ENCODE results near the gene PTPN22. TPM values are rescaled to one million over a fixed set of nuclear protein-coding genes. Genes with fewer than 3 reads are reported as not detected.

The PTPN22 gene
- total RNA-seq, 1 donor from 2014 or later: 2.3 TPM

GRCh38 chr1:113903501-113904292 is 32.2 kb upstream of the PTPN22 start:
- intact Hi-C loops (cut with DNase I): loop anchor here (2.0 to 10.0 kb wide), 6 partner anchors 69 to 1189 kb away; partner anchors contain the start of genes BCAS2, PHTF1, PPM1J and SLC16A1
- peaks cover 4 to 21% of the 10 kb centered on the region in 2 donors for H3K36me3 ChIP-seq

GRCh38 chr1:113901191-113901590 is 29.7 kb upstream of the PTPN22 start:
- Histone ChIP-seq H3K9me3 (no peaks in the 10 kb centered on the region), H3K4me3 (no peak overlapping the region), H3K4me1 (peaks cover 0 to 24% of the 10 kb centered on the region in 2 donors), H3K27ac (no peak overlapping the region), H3K27me3 (no peaks in the 10 kb centered on the region), H3K36me3 (peaks cover 17 to 29% of the 10 kb centered on the region in 2 donors)
- TF ChIP-seq CTCF (IDR thresholded peaks at IDR 0.05): no peak
- DNase-seq (ENCODE audit: low spot score in 2 of 2): no peak
- intact Hi-C loops (cut with DNase I): loop anchor here (10.0 kb wide), 3 partner anchors 614 to 946 kb away; partner anchors contain the start of genes BCAS2, SLC16A1 and TRIM33

More at GRCh38 chr1:113903501-113904292, 32.2 kb upstream of the PTPN22 start:
- H3K9me3 ChIP-seq: no peaks in the 10 kb centered on the region
- peak overlapping the region; percentile 85 to 86 for H3K4me3 ChIP-seq
- peak overlapping the region; percentile 86 to 92 for H3K27ac ChIP-seq
- H3K27me3 ChIP-seq: no peaks in the 10 kb centered on the region
- TF ChIP-seq CTCF (IDR thresholded peaks at IDR 0.05): no peak
- DNase-seq (ENCODE audit: low spot score in 2 of 2): no peak
- H3K4me1 ChIP-seq: peaks cover 0 to 23% of the 10 kb centered on the region in 2 donors

GRCh38 chr1:113899111-113899510 is 27.6 kb upstream of the PTPN22 start:
- intact Hi-C loops (cut with DNase I): no loop called here

GRCh38 chr1:113898241-113898814 is 26.8 kb upstream of the PTPN22 start:
- no peaks in the 10 kb centered on the region for H3K9me3 ChIP-seq
- TF ChIP-seq CTCF (IDR thresholded peaks at IDR 0.05): no peak
- peaks cover 0 to 14% of the 10 kb centered on the region in 2 donors for H3K4me1 ChIP-seq
- intact Hi-C loops (cut with DNase I): no loop called here
- H3K27me3 ChIP-seq: no peaks in the 10 kb centered on the region
- DNase-seq (ENCODE audit: low spot score in 2 of 2): no peak
- peak overlapping the region; percentile 12 to 66 for H3K27ac ChIP-seq
- no peak overlapping the region for H3K4me3 ChIP-seq
- H3K36me3 ChIP-seq: peaks cover 28 to 46% of the 10 kb centered on the region in 2 donors

More at GRCh38 chr1:113899111-113899510, 27.6 kb upstream of the PTPN22 start:
- no peak for DNase-seq (ENCODE audit: low spot score in 2 of 2)
- Histone ChIP-seq H3K36me3 (peaks cover 28 to 46% of the 10 kb centered on the region in 2 donors), H3K27ac (peak overlapping the region; percentile 66 to 67), H3K9me3 (no peaks in the 10 kb centered on the region), H3K4me3 (no peak overlapping the region), H3K4me1 (peaks cover 0 to 22% of the 10 kb centered on the region in 2 donors), H3K27me3 (no peaks in the 10 kb centered on the region)
- no peak for TF ChIP-seq CTCF (IDR thresholded peaks at IDR 0.05)

- Histone ChIP-seq H3K4me3 (no peak overlapping the region), H3K9me3 (no peaks in the 10 kb centered on the region), H3K27me3 (no peaks in the 10 kb centered on the region), H3K4me1 (peaks cover 0 to 8% of the 10 kb centered on the region in 2 donors), H3K27ac (no peak overlapping the region), H3K36me3 (peaks cover 28 to 46% of the 10 kb centered on the region in 2 donors)
- TF ChIP-seq CTCF (IDR thresholded peaks at IDR 0.05): no peak
- intact Hi-C loops (cut with DNase I): no loop called here
- no peak for DNase-seq (ENCODE audit: low spot score in 2 of 2)
Measured at GRCh38 chr1:113895961-113896360, 24.4 kb upstream of the PTPN22 start.
